ENCODE results near the gene MRPL9. TPM values are rescaled to one million over a fixed set of nuclear protein-coding genes. Genes with fewer than 3 reads are reported as not detected.

The MRPL9 gene
- polyA plus RNA-seq, 12 donors: 53.7 to 91.3 (median 75.7) TPM; not detected in 1

GRCh38 chr1:151714820-151715725, 48.2 kb downstream of the MRPL9 start:
- DNase-seq: no peak

GRCh38 chr1:151713874-151714273, 49.4 kb downstream of the MRPL9 start:
- no peak for DNase-seq

GRCh38 chr1:151713044-151713443, 50.3 kb downstream of the MRPL9 start:
- DNase-seq: no peak

- no peak for DNase-seq
Observed at GRCh38 chr1:151711951-151712350, 51.3 kb downstream of the MRPL9 start.

GRCh38 chr1:151711044-151711800, 52.1 kb downstream of the MRPL9 start:
- DNase-seq: no peak

GRCh38 chr1:151710187-151710840, 53.0 kb downstream of the MRPL9 start:
- DNase-seq: no peak

Other genes starting within 250 kb of the MRPL9 start
- 10 to 100 TPM in 4 of 12 donors, 1 to 10 TPM in 7, not detected in 1; 7.1 to 22.2 (median 9.0) TPM for gene TUFT1, start 223.2 kb downstream of the MRPL9 start, polyA plus RNA-seq (ENCODE audit: insufficient read length in 12 of 12)
- 10 to 100 TPM in 11 of 12 donors, not detected in 1; 19.3 to 28.0 (median 20.7) TPM for gene SNX27, start 151.4 kb downstream of the MRPL9 start, polyA plus RNA-seq (ENCODE audit: insufficient read length in 12 of 12)
- 10 to 100 TPM in 1 of 12 donors, 1 to 10 TPM in 1, under 1 TPM in 9, not detected in 1; 0.24 to 22.4 (median 0.75) TPM for gene CELF3, start 46.7 kb downstream of the MRPL9 start, polyA plus RNA-seq (ENCODE audit: insufficient read length in 12 of 12)
- gene RIIAD1, start 42.0 kb downstream of the MRPL9 start, polyA plus RNA-seq (ENCODE audit: insufficient read length in 12 of 12): 1 to 10 TPM in 9 of 12 donors, under 1 TPM in 1, not detected in 2; 0.95 to 2.1 (median 1.3) TPM
- gene TDRKH, start 27.0 kb upstream of the MRPL9 start, polyA plus RNA-seq (ENCODE audit: insufficient read length in 12 of 12): 1 to 10 TPM in 10 of 12 donors, not detected in 2; 3.5 to 6.0 (median 4.3) TPM
- gene LINGO4, start 41.9 kb upstream of the MRPL9 start, polyA plus RNA-seq (ENCODE audit: insufficient read length in 12 of 12): under 1 TPM in 10 of 12 donors, not detected in 2; 0.07 to 0.67 (median 0.33) TPM
- 10 to 100 TPM in 2 of 12 donors, 1 to 10 TPM in 9, not detected in 1; 1.8 to 12.2 (median 6.2) TPM for gene RORC, start 68.3 kb upstream of the MRPL9 start, polyA plus RNA-seq (ENCODE audit: insufficient read length in 12 of 12)
- gene C2CD4D, start 76.3 kb upstream of the MRPL9 start, polyA plus RNA-seq (ENCODE audit: insufficient read length in 12 of 12): under 1 TPM in 7 of 12 donors, not detected in 5; 0.09 to 0.62 (median 0.22) TPM
- gene THEM5, start 90.2 kb upstream of the MRPL9 start, polyA plus RNA-seq (ENCODE audit: insufficient read length in 12 of 12): 10 to 100 TPM in 1 of 12 donors, 1 to 10 TPM in 2, under 1 TPM in 7, not detected in 2; 0.35 to 11.0 (median 0.62) TPM
- gene THEM4, start 146.0 kb upstream of the MRPL9 start, polyA plus RNA-seq (ENCODE audit: insufficient read length in 12 of 12): 10 to 100 TPM in 11 of 12 donors, not detected in 1; 11.6 to 24.9 (median 16.5) TPM
- 100 to 1,000 TPM in 11 of 12 donors, not detected in 1; 174 to 624 (median 240) TPM for gene S100A10, start 230.4 kb upstream of the MRPL9 start, polyA plus RNA-seq (ENCODE audit: insufficient read length in 12 of 12)

Data from muscle of arm (tissue), 12 donors.